ENCODE data around the gene RANBP2. TPM values are rescaled to one million over a fixed set of nuclear protein-coding genes. Genes with fewer than 3 reads are reported as not detected.

Gene RANBP2
- total RNA-seq, 1 experiment from 2014 or later = 47.5 TPM

DNA sequence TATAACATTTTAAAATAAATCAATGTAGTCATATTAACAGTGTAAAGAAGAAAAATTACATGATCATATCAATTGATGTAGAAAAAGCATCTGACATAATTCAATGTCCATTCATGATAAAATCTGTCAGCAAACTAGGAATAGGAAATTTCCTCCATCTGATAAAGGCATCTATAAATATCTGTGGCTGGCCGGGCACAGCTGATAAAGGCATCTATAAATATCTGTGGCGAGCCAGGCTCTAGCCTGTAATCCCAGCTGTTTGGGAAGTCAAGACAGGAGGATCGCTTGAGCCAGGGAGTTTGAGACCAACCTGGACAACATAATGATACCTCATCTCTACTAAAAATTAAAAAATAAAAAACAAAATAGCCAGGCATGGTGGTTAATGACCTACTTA lies 18.1 kb upstream of the RANBP2 start:
- Histone ChIP-seq H3K4me1 (replicated peaks; ENCODE audit: insufficient read depth) (no peaks in the 10 kb centered on the region), H3K9me2 (ENCODE audit: insufficient read depth) (no peaks in the 10 kb centered on the region), H2AFZ (no peak overlapping the region), H3K36me3 (ENCODE audit: low read depth) (no peaks in the 10 kb centered on the region), H3K79me2 (ENCODE audit: low read depth) (no peaks in the 10 kb centered on the region), H3K9me3 (ENCODE audit: insufficient read depth, low read depth) (no peaks in the 10 kb centered on the region), H3K27ac (no peak overlapping the region), H3K4me3 (no peak overlapping the region), H4K20me1 (ENCODE audit: insufficient read depth) (no peaks in the 10 kb centered on the region), H3K4me2 (no peak overlapping the region), H3K27me3 (ENCODE audit: insufficient read depth, low read depth) (no peaks in the 10 kb centered on the region), H3F3A (ENCODE audit: insufficient read depth, low read depth) (no peaks in the 10 kb centered on the region)
- no peak for TF ChIP-seq EZH2 (IDR thresholded peaks at IDR 0.05; ENCODE audit: low read depth)
- TF ChIP-seq, protein P1, sequence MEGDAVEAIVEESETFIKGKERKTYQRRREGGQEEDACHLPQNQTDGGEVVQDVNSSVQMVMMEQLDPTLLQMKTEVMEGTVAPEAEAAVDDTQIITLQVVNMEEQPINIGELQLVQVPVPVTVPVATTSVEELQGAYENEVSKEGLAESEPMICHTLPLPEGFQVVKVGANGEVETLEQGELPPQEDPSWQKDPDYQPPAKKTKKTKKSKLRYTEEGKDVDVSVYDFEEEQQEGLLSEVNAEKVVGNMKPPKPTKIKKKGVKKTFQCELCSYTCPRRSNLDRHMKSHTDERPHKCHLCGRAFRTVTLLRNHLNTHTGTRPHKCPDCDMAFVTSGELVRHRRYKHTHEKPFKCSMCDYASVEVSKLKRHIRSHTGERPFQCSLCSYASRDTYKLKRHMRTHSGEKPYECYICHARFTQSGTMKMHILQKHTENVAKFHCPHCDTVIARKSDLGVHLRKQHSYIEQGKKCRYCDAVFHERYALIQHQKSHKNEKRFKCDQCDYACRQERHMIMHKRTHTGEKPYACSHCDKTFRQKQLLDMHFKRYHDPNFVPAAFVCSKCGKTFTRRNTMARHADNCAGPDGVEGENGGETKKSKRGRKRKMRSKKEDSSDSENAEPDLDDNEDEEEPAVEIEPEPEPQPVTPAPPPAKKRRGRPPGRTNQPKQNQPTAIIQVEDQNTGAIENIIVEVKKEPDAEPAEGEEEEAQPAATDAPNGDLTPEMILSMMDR (conservative IDR thresholded peaks at IDR 0.05) = no peak
- ChIA-PET POLR2A (ENCODE audit: unreplicated experiment) (no interaction called here), CTCF (no interaction called here)
- no peak for DNase-seq
- intact Hi-C loops (cut with micrococcal nuclease; ENCODE audit: unreplicated experiment) = no loop called here
- no TSS peak for BruUV-seq (replicated peaks)

DNA sequence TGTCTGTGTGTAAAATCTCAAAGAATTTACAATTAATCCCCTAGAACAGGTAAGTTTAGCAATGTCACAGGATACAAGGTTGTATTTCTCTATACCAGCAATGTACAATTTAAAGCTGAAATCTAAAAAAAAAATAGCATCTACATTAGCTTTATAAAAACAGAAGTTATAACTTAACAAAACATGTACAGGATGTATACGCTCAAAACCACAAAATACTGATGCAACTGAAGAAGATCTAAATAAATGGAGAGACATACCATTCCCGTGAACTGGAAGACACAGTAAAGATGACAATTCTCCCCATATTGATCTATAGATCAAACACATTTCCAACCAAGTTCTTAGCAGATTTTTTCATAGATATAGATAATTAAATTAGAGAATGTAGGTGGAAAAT lies 17.5 kb upstream of the RANBP2 start:
- Histone ChIP-seq H3K4me3 (no peak overlapping the region), H3K27ac (no peak overlapping the region), H3F3A (ENCODE audit: insufficient read depth, low read depth) (no peaks in the 10 kb centered on the region), H4K20me1 (ENCODE audit: insufficient read depth) (no peaks in the 10 kb centered on the region), H3K9me2 (ENCODE audit: insufficient read depth) (no peaks in the 10 kb centered on the region), H3K27me3 (ENCODE audit: insufficient read depth, low read depth) (no peaks in the 10 kb centered on the region), H2AFZ (no peak overlapping the region), H3K36me3 (ENCODE audit: low read depth) (no peaks in the 10 kb centered on the region), H3K4me2 (no peak overlapping the region), H3K9me3 (ENCODE audit: insufficient read depth, low read depth) (no peaks in the 10 kb centered on the region), H3K4me1 (replicated peaks; ENCODE audit: insufficient read depth) (no peaks in the 10 kb centered on the region), H3K79me2 (ENCODE audit: low read depth) (no peaks in the 10 kb centered on the region)
- CTCF ChIA-PET = no interaction called here
- no TSS peak for BruUV-seq (replicated peaks)
- POLR2A ChIA-PET (ENCODE audit: unreplicated experiment) = no interaction called here
- no peak for TF ChIP-seq EZH2 (IDR thresholded peaks at IDR 0.05; ENCODE audit: low read depth)
- TF ChIP-seq, protein P1 (conservative IDR thresholded peaks at IDR 0.05) = no peak
- DNase-seq = no peak
- intact Hi-C loops (cut with micrococcal nuclease; ENCODE audit: unreplicated experiment) = no loop called here

DNA sequence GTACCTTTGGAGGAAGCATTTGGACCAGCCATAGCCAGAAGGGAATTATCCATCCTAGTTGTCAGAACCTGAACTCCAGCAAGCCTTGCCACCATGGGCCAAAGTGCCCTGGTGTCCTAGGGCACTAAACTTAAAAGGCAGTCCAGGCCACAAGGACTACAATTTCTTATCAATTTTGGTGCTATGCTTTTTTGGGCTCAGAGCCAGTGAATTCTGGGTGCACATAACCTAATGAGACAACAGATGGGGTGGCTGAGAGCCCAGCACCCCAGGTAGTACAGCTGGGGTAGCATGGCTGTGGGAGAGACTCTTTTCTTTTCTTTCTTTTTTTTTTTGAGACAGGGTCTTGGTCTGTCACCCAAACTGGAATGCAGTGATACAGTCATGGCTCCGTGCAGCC lies 14.4 kb upstream of the RANBP2 start:
- BruUV-seq (replicated peaks) = no TSS peak
- Histone ChIP-seq H3K4me2 (no peak overlapping the region), H4K20me1 (ENCODE audit: insufficient read depth) (no peaks in the 10 kb centered on the region), H3K79me2 (ENCODE audit: low read depth) (no peaks in the 10 kb centered on the region), H2AFZ (no peak overlapping the region), H3K9me3 (ENCODE audit: insufficient read depth, low read depth) (0 out of 2 replicates have a peak, but pooled peaks cover 3% of the 10 kb centered on the region), H3K9me2 (ENCODE audit: insufficient read depth) (no peaks in the 10 kb centered on the region), H3K36me3 (ENCODE audit: low read depth) (no peaks in the 10 kb centered on the region), H3K4me3 (no peak overlapping the region), H3K4me1 (replicated peaks; ENCODE audit: insufficient read depth) (no peaks in the 10 kb centered on the region), H3F3A (ENCODE audit: insufficient read depth, low read depth) (no peaks in the 10 kb centered on the region), H3K27ac (no peak overlapping the region), H3K27me3 (ENCODE audit: insufficient read depth, low read depth) (no peaks in the 10 kb centered on the region)
- TF ChIP-seq EZH2 (IDR thresholded peaks at IDR 0.05; ENCODE audit: low read depth) = no peak
- TF ChIP-seq, protein P1 (conservative IDR thresholded peaks at IDR 0.05) = no peak
- ChIA-PET CTCF (no interaction called here), POLR2A (ENCODE audit: unreplicated experiment) (interaction anchor here (0.5 kb wide), 1 partner anchor 312 kb away, joined by 10 read pairs; no protein-coding TSS in a partner anchor)
- DNase-seq = no peak
- intact Hi-C loops (cut with micrococcal nuclease; ENCODE audit: unreplicated experiment) = no loop called here
